Smooth muscle cell of bladder (primary cell): ENCODE results near the gene SCAI. TPM values are rescaled to one million over a fixed set of nuclear protein-coding genes. Genes with fewer than 3 reads are reported as not detected.

Experiments
- total RNA-seq: library from RNA; depleted of rRNA; stranded (reverse); fragments of >200 nt; gene quantifications from 2 replicates; pipeline ENCODE4 v1.2.3, GENCODE V29; 2014

Gene SCAI
- 4.8 and 6.7 TPM in 2 replicates for total RNA-seq

DNA sequence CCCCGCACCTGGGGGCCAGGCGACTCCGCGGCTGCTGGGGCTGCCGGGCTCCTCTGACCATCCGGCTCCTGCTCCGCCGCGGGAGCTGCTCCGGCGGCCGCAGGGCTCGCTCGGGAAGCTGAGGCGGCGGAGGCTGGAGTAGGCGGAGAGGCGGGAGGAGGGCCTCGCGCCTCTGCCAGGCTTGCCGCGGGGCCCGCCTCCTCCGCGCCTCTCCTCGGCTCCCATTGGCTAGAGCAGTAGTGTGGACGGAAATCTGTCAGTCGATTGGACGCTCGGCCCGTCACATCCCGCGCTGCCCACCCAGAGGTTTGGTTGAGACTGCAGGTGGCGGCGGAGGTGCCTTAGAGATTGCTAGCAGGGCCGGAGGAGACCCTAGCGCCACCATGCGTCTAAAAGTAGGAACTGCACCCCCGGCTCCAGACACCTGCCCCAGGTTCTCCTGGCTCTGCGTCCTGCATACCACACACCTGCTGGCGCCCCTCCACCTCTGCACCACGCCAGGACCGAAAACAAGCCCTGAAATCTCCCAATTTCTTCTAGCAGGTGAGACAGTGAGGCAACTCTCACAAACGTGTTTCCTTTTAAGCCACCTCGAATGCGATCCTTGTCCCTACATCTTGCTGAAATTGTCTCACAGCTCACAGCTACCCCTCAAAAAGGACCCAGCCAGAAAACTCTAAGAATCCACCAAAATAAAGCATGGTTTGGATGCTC, at the start of gene SCAI:
SCAI (minus strand) TSS at position 152 of the 714 bp plus-strand sequence; CDS start at position 61, 91 bp downstream.

DNA sequence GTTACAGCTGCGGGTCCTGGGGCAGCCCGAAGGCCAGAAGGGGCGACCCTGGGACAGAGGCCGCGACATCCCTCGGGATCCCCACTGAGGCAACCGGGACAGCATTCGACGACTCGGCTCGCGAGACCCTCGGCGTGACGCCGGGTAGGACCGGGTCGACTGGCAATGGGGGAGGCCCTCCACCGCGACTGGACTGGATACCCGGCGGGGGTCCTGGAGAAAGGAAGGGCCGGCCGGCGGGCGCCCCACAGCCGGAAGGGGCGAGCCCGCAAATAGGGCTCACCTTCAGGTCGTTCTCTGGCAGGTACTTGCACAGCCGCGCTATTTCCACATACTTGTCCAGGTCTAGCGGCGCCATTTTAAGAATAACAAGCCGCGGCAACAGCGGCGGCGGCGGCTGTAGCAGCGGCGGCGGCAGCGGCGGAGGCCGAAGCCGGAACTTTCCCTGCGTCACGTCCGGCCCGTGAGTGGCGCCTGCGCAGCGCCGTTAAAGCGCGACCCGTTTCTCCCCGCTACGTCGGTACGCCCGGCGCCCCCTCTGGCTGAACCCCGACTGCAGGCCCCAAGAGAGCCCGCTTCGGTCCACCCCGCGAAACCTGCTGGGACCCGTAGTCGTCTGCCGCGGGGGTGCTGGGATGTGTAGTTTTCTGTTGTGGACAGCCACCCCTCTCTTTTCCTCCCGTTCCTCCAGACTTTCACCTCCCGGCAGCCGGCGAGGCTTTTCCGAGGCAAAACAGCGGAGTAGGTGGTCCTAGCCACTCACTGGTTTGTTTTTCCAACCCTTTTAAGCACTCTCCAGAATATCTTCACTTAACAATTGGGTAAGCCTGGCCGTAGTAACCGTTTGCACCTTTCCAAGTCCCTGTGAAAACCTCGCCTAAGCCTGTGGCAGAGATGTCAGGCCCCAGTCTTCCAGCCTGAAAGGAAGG, 46.3 kb upstream of the SCAI start, which contains the start of gene PPP6C:
PPP6C (minus strand) TSS at position 443 of the 929 bp plus-strand sequence; CDS start at position 358, 85 bp downstream.

GRCh38 chr9:124940894-124941678, 202.2 kb downstream of the SCAI start, which contains the start of gene GOLGA1:
GOLGA1 (minus strand) TSS chr9:124941083; CDS start chr9:124938711, 2,372 bp downstream.

Other genes starting within 250 kb of the SCAI start
- 9.1 and 10.7 TPM in 2 replicates for gene GOLGA1, start 202.4 kb downstream of the SCAI start, total RNA-seq
- 9.0 and 9.4 TPM in 2 replicates for gene PPP6C, start 46.3 kb upstream of the SCAI start, total RNA-seq
- 40.5 and 41.2 TPM in 2 replicates for gene RABEPK, start 57.0 kb upstream of the SCAI start, total RNA-seq
- 191 and 214 TPM in 2 replicates for gene HSPA5, start 97.8 kb upstream of the SCAI start, total RNA-seq
- gene GAPVD1, start 118.3 kb upstream of the SCAI start, total RNA-seq, result 34.1 and 36.1 TPM in 2 replicates